Kasumi-1 (cell line): Measurements from ENCODE around the gene ACAP1.

Experiments
- DNase-seq, 2 experiments: peaks; one replicate each; lab custom pipeline; 2025; lab: John Stamatoyannopoulos, UW

The ACAP1 gene

DNA sequence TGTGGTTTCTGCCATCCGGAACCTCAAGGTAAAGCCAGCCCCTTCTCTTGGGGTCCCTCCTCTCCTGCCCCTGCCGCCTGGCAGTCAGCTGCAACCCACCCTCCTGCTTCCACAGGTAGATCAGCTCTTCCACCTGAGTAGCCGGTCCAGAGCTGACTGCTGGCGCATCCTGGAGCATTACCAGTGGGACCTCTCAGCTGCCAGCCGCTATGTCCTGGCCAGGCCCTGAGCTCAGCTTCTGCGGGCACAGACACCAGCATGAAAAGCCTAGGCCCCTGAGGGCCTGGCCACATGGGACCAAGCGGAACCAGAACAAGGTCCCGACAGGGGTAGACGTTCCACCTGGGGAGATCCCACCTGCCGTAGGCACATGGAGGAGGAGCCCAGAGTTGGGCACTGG, 52.5 kb downstream of the ACAP1 start:
- no peak for DNase-seq

DNA sequence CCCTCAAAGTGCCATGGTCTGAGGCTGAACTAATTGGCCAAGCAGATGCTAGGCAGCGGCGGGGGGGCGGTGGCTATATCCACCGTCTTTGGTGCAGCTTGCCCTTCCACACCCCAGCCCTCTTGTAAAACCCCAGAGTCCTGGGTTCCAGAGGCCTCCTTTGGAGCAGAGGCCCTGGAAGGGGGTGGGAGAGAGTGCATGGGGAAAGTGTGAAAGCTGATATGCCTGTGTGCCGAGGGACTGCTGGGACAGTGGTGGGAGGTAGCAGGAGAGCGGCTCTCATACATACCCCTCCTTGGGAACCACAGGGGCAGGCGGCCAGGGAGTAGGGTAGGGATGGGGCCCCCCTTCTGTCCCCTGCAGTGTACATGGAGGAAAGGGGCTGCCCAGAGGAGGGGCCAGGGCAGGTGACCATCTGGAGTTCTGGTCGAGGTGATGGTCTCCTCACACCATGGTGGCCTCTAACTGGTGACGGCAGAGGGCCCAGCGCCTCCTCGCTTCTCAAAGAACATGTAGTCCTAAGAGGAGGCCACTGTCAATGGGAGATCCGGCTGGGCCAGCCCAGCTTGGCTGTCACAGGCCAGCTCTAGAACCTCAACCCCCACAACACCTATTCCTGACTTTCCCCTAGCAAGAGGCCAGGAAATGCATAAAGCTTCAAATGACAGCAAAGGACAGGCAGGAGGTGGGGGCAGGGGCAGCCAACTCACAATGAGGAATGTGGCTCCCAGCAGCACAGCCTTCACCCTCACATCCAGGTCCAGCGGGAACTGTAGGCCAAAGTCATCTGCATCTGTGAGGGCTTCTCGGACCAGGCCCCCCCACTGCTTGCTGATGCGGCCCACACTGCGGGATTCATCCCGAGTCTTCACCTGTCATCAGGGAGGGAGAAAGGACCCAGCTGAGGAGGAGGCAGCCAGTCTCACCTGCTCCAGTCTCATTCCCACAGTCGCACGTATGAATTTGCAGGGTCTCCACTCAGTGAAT, 53.9 kb downstream of the ACAP1 start:
- no peak for DNase-seq

DNA sequence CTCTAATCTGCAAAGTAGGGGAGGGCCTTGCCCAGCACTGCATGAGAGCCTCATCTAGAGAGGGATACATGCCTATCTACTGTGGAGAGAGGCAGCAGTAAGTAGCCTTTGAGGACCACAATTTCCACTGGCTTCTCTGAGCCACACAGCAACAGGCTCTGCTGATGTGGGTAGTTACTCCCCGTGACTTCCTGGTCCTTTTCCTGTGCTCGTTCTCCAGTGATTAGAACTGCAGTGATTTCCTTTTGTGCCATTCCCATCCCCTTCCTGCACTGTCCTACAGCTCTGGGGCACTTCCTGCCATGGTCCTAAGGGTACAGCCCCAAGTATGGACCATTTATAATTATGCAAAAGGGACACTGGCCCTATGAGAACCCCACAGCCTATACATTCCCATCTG, 55.0 kb downstream of the ACAP1 start:
- DNase-seq = no peak

DNA sequence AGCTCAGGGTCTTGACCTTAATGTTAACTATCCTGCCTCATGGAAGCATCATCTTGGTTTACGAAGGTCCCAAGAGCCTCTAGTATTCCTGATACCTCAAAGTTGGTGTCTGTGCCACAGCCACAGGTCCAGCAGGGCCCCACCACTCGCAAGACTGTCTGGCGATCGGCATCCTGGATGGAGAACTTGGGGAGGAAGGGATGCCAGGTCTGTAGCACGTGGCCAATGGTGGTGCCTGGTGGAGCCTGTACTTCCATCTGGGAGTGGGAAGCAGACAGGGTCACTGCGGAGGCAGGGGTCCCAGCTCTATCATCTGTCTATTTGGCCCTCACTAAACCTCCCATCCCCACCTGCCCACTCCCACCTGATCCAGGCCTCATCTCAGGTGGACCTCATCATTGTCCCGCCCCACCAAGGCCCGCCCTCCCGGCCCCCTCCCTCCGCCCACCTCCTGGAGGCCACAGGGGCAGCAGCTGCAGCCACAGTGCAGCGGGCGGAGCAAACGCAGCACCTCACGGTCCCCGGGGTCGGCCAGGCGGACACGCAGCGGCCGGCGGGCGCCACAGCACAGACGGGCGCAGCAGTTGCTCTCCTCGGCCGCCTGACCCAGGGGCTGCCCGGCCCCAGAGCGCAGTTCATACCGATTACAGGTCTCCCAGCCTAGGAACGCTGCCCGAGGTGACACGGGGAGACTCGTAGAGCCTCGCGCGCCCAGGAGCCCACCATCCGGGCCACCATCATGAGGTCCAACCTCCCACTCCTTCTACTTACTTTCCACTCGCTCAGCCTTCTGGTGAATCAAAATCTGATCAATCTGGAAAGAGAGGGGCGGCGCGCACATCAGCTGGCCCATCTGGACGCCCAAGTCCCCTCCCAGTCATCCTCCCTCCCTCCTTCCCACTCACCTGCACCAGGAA, 56.6 kb downstream of the ACAP1 start:
- DNase-seq = no peak

DNA sequence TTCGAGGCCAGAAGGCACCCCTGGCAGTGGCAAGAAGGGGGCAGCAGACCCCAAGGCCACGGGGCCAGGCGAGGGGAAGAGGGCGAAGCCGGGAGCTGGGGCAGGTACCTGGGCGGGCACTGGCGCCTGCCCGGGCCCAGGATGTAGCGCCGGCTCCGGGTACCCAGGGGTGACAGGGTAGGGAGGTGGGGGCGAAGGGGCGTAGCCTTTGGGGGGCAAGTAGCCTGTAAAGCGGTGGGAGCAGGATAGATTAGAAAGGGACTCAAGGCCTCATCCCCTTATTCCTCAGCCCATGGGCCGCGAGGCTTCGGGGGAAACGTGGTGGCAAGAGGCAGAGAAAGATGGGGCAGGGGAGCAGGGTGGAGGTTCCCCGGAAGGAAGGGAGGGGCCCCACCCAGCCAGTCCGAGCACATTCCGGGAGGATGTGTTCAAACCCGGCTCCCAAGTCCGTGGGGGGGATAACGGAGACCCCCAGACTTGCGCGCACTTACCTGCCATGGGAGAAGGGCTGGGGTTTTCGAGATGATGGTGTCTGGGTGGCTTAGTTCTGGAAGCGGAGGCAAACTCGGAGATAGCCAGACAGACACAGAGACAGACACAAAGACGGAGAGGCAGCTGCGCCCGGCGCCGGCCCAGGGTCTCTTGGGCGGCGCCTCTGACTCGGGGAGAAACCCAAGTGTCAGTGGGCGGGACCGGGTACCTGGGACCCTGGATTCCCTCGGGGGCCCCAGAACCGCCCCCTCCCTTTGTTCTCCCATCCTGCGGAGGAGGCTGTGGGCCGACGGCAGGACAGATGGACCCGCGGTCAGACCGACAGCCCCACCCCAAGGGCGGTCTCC, 57.5 kb downstream of the ACAP1 start:
- no peak for DNase-seq

DNA sequence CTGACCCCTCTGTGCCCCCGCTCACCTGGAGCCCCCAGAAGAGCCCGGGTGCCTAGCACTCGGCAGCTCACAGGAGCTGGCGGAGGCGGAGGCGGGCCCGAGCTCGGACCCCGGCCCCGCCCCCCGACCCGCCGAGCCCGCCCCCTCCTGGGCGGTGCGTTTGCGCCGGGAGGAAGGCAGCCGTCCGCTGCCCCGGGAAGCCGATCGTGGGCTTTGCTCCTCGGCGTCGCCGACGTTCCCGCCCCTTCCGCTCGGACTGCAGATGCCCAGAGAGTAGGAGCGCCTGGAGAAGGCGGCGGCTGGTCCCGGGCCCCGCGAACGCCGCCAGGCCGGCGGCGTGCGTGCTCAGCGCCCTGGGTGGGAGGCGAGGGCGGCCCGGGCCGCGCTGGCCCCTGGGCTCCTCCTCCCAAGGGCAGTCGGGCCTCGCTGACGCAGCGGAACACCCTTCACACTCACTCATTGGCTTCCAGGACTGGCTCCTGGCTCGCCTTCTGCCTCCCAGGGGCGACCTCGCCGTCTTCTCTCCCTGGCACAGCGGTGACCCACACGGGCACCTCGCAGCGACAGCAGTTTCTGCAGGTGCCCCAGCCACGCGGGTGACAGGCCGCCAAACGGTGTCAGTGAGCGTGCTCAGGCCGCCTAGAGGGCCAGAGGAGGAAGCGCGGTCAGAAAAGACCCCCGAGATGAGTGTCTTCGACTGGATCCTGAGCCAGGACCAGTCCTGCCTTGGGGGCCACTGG, 58.3 kb downstream of the ACAP1 start, which contains the start of gene PLSCR3:
Gene PLSCR3 (minus strand): TSS at position 74 of the 740 bp plus-strand sequence. CDS start 415 bp downstream, outside the sequence.
- DNase-seq = peak; percentile 24 to 39

DNA sequence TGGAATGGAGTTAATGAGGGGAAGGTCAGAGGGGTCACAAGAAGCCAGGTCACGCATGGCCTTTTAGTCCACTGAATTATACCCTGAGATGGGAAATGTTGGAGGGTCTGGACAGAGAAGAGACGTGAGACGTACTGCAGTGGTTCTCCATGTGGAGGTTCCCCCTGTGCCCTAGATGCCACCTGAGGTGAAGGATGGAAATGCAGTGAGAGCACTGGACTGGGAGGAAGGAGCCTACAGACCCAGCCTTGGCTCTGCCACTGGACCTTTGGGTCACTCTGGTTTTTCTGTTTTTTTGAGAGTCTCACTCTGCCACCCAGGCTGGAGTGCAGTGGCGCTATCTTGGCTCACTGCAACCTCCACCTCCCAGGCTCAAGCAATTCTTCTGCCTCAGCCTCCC, 59.8 kb downstream of the ACAP1 start:
- DNase-seq = no peak

DNA sequence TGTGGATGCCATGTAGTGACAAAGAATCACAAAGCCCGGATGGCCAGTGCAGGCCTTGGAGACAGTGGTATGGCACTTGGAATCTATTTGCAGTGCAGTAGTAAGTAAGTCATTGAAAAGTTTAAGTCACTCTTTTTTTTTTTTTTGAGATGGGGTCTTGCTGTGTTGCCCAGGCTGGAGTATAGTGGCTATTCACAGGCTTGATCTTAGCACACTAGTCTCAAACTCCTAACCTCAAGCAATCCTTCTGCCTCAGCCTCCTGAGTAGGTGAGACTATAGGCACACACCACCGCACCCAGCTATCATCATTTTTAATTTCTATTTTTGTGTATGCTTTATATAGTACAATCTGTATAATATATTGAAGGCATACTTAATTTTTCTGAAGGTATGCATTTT, 62.3 kb downstream of the ACAP1 start:
- DNase-seq = no peak
